GM18505 (cell line): ENCODE data around the gene KRTAP12-3.
"Not testable (repeated sequence)": the region's sequence is repeated elsewhere in the genome, so short reads cannot be mapped to it uniquely, and the experiment has no call there.

ENCODE experiments used
- ATAC-seq: cut with Tn5 transposase; IDR thresholded peaks from one replicate; pipeline ENCODE4 v1.9.1; 2021; ENCODE audit not compliant: unreplicated experiment
- POLR2A ChIP-seq: IDR thresholded peaks from 4 replicates; pipeline ENCODE4 v1.6.1; 2011; ENCODE audit warnings: borderline replicate concordance; ENCODE audit not compliant: insufficient read depth, insufficient read length; ENCODE audit errors: extremely low read depth

KRTAP12-3 gene

GRCh38 chr21:44639331-44639655 lies 18.4 kb upstream of the KRTAP12-3 start:
- ATAC-seq: no peak
- TF ChIP-seq POLR2A: no peak

GRCh38 chr21:44640761-44641160 lies 17.0 kb upstream of the KRTAP12-3 start:
- TF ChIP-seq POLR2A: no peak
- no peak for ATAC-seq

GRCh38 chr21:44643741-44644310 lies 13.9 kb upstream of the KRTAP12-3 start:
- no peak for TF ChIP-seq POLR2A

DNA sequence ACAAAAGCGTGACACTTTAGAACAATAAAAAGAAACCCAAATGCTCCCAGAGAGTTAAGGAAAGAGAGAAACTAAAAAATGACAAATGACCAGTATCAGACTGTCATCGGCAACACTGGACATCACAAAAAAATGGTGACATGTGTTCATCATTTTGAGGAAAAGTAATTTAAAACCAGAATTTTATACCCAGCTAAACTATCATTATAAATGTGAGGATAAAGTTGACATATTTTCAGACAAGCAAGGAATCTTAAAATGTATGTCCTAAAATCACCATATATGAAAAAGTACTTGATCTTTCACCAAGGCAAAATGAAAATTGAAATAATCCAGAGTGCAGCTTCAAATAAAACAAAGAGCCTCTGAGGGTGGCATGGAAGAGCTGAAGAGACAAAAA lies 12.9 kb upstream of the KRTAP12-3 start:
- no peak for ATAC-seq
- no peak for TF ChIP-seq POLR2A

More at GRCh38 chr21:44643741-44644310, 13.9 kb upstream of the KRTAP12-3 start:
- no peak for ATAC-seq

GRCh38 chr21:44646366-44647221 lies 11.1 kb upstream of the KRTAP12-3 start, which contains the start of gene KRTAP10-11:
Gene KRTAP10-11, plus strand, starts transcription at chr21:44646414. Its CDS starts 45 bp downstream, at chr21:44646459.
- not testable (repeated sequence) for ATAC-seq

DNA sequence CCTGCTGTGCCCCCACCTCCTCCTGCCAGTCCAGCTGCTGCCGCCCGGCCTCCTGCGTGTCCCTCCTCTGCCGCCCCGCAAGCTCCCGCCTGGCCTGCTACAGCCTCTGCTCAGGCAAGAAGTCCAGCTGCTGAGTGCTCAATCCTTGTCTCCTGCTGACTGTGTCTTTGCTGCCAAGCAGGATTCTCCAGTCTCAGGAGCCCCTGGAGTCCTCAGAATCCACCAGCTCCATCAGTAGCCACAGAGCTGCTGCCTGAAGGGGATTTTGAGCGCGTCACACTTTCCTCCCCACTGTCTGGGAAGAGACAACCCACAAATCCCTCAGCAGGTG lies 10.5 kb upstream of the KRTAP12-3 start:
- TF ChIP-seq POLR2A: no peak
- no peak for ATAC-seq

- no peak for ATAC-seq
- TF ChIP-seq POLR2A: no peak
These were observed 9.0 kb upstream of the KRTAP12-3 start for GRCh38 chr21:44648557-44649311.

GRCh38 chr21:44649521-44650100 lies 8.1 kb upstream of the KRTAP12-3 start:
- no peak for ATAC-seq
- no peak for TF ChIP-seq POLR2A

DNA sequence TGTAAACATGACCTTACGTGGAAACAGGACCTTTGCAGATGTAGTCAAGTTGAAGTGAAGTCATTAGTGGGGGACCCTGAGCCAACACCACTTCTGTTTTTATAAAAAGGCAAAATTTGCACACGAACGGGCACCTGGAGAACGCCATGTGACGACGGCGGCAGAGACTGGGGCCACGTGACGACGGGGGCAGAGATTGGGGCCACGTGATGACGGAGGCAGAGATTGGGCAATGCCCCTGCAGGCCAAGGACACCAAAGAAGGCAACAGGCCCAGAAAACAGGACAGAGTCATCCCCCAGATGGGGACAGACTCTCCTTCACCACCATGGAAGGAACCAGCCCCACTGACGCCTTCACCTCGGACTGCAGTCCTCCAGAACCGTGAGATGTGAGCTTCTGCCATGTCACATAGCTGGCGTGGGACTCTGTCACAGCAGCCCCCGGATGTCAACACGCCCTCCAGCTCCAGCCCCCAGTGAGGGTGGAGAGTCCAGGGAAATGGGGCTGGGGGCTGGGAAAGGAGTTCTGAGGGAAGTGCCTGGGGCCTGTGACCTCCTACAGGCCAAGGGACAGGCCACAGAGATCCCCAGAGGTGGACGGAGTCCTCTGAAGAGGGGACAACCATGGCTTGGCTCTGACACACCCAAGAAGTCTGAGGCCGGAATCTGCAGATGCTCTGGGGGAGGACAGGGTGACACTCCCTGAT lies 7.3 kb upstream of the KRTAP12-3 start:
- TF ChIP-seq POLR2A: no peak
- ATAC-seq: no peak

- ATAC-seq: no peak
- no peak for TF ChIP-seq POLR2A
These were observed 6.6 kb upstream of the KRTAP12-3 start for GRCh38 chr21:44650973-44651675.

GRCh38 chr21:44653123-44653522 lies 4.6 kb upstream of the KRTAP12-3 start:
- ATAC-seq: no peak
- no peak for TF ChIP-seq POLR2A
